Duodenal mucosa (tissue), 2 donors: Measurements from ENCODE around the gene DDX41.
A peak's percentile ranks its signal among the peaks of the same experiment; 100 is the strongest.

ENCODE experiments used
- H3K27ac ChIP-seq: one replicate; pipeline ENCODE4 v1.7.0; 2013; ENCODE audit warnings: low read depth, low read length
- H3K27me3 ChIP-seq, 2 donors: one replicate each; pipeline ENCODE4 v1.7.0; 2013; ENCODE audit warnings: low read length in 2 of 2, control low read depth in 1 of 2; ENCODE audit not compliant: insufficient read depth in 2 of 2, control insufficient read depth in 1 of 2
- H3K36me3 ChIP-seq, 2 donors: one replicate each; pipeline ENCODE4 v1.7.0; 2013; ENCODE audit warnings: low read length in 2 of 2, control low read depth in 1 of 2; ENCODE audit not compliant: insufficient read depth in 2 of 2, control insufficient read depth in 1 of 2
- H3K4me1 ChIP-seq, 2 donors: one replicate each; pipeline ENCODE4 v1.7.0; 2013; ENCODE audit warnings: low read length in 2 of 2, control low read depth in 1 of 2; ENCODE audit not compliant: insufficient read depth in 2 of 2, control insufficient read depth in 1 of 2
- H3K4me3 ChIP-seq, 2 donors: one replicate each; pipeline ENCODE4 v1.7.0; 2013; ENCODE audit warnings: low read length in 2 of 2, low read depth in 1 of 2
- H3K9ac ChIP-seq, 2 donors: one replicate each; pipeline ENCODE4 v1.7.0; 2013; ENCODE audit warnings: low read length in 2 of 2, low read depth in 1 of 2
- H3K9me3 ChIP-seq, 2 donors: one replicate each; pipeline ENCODE4 v1.7.0; 2013; ENCODE audit warnings: low read length in 2 of 2, control low read depth in 1 of 2; ENCODE audit not compliant: control insufficient read depth in 1 of 2

Gene DDX41

GRCh38 chr5:177475563-177476427, 41.0 kb downstream of the DDX41 start:
- H3K36me3 ChIP-seq = no peaks in the 10 kb centered on the region
- no peaks in the 10 kb centered on the region for H3K9me3 ChIP-seq
- H3K4me3 ChIP-seq = no peak overlapping the region
- H3K27me3 ChIP-seq = no peaks in the 10 kb centered on the region
- no peak overlapping the region for H3K27ac ChIP-seq
- H3K9ac ChIP-seq = no peak overlapping the region
- H3K4me1 ChIP-seq = peaks cover 30 to 31% of the 10 kb centered on the region in 2 donors

DNA sequence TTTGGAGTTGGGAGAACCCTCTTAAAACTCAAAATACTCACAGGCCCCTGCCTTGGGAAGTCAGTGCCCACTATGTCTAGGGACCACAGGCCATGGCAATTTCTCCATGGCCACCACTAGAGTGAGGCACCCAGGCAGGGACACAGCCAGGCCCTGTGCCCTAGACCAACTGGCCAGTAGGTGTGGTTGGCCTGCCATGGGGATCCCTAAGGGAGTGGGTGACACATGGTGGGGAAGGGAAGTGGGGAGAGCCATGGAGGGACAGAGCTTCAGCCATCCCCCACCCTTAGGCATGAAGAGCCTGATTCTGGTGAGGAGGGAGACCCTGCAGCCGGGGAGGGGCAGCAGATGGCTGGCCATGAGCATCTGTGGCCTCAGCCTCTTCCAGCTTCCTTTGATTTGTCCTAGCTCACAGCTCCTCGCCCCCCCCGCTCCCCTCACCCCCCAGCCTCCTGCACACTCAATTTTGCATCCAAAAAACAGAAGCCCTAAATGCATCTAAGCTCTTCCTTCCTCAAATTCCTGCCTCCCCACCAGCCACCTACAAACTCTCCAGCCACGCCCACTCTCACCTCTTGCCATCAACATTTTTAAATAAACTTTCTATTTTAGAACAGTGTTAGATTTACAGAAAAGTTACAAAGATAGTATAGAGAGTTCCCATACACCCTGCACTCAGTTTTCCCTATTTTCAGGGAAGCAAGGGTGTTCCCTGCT, 41.8 kb downstream of the DDX41 start:
- Histone ChIP-seq H3K9me3 (no peaks in the 10 kb centered on the region), H3K9ac (no peak overlapping the region), H3K36me3 (no peaks in the 10 kb centered on the region), H3K27me3 (no peaks in the 10 kb centered on the region), H3K27ac (no peak overlapping the region), H3K4me3 (no peak overlapping the region), H3K4me1 (peaks cover 29 to 30% of the 10 kb centered on the region in 2 donors)

- Histone ChIP-seq H3K9ac (no peak overlapping the region), H3K4me3 (no peak overlapping the region), H3K9me3 (no peaks in the 10 kb centered on the region), H3K27ac (no peak overlapping the region), H3K4me1 (peaks cover 20 to 21% of the 10 kb centered on the region in 2 donors), H3K36me3 (no peaks in the 10 kb centered on the region), H3K27me3 (no peaks in the 10 kb centered on the region)
Observed at GRCh38 chr5:177474002-177474476, 42.7 kb downstream of the DDX41 start.

GRCh38 chr5:177473443-177474001, 43.2 kb downstream of the DDX41 start, which contains the start of gene DBN1:
DBN1 (minus strand) TSS chr5:177473634; CDS start chr5:177473521, 113 bp downstream.
- H3K4me1 ChIP-seq = peaks cover 15 to 17% of the 10 kb centered on the region in 2 donors
- H3K36me3 ChIP-seq = no peaks in the 10 kb centered on the region
- no peaks in the 10 kb centered on the region for H3K9me3 ChIP-seq
- peak within 1 kb of the TSS; percentile 56 to 62 for H3K4me3 ChIP-seq
- no peak within 1 kb of the TSS for H3K27ac ChIP-seq
- H3K9ac ChIP-seq = peak within 1 kb of the TSS; percentile 32 to 38
- no peaks in the 10 kb centered on the region for H3K27me3 ChIP-seq

DNA sequence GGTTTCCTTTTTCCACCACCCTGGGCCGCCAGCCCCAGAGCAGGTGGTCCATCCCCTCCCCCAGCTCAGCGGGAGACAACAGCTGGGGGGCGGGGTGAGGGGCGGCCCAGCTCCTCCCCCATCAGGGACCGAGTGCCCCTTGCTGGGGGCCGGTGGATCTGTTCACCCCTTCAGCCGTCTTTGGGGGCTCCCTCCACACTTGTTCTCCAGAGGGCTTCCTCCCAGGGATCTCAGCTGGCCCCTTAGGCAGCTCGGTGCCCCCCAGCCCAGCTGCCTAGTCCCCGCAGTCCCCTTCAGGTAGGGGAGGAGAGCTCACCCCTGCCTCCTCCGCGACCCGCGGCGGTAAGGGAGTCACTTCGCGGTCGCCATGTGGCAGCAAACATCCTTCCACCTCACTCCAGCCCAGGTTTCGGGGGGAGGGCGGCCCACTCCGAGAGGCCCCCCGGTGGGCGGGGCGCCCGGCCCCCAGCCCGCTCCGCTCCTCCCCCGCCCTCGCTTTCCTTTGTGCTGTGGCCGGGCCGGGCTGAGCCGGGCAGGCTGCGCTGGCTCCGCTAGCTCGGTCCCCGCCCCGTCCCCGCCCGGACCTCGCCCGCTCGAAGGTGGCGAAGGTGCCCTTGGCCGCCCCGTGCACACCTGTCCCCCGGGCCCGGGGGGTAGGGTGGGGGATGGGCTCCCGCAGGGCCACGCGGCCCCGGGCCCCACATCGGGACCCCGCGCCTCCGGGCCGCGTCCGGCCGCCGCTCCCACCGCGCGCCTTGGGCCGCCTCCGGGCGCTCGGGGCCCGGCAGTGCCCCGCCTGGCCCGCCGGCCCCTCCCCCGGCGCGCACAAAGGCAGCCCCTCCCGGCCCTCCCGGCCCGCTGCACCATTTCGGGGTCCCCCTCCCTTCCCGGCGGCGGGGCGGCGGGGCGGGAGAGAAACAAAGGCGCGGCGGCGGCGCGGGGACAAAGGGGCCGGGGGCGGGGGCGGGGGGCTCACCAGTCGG, 44.0 kb downstream of the DDX41 start:
- Histone ChIP-seq H3K27me3 (no peaks in the 10 kb centered on the region), H3K9me3 (no peaks in the 10 kb centered on the region), H3K36me3 (no peaks in the 10 kb centered on the region), H3K9ac (peak overlapping the region; percentile 32 to 38), H3K4me3 (peak overlapping the region; percentile 56 to 62), H3K4me1 (peaks cover 15 to 17% of the 10 kb centered on the region in 2 donors), H3K27ac (no peak overlapping the region)

- H3K4me3 ChIP-seq = peak overlapping the region; percentile 56 to 62
- H3K9me3 ChIP-seq = no peaks in the 10 kb centered on the region
- no peaks in the 10 kb centered on the region for H3K36me3 ChIP-seq
- peak overlapping the region; percentile 32 to 38 for H3K9ac ChIP-seq
- no peaks in the 10 kb centered on the region for H3K27me3 ChIP-seq
- no peak overlapping the region for H3K27ac ChIP-seq
- peaks cover 15 to 17% of the 10 kb centered on the region in 2 donors for H3K4me1 ChIP-seq
Observed at GRCh38 chr5:177471610-177472356, 45.0 kb downstream of the DDX41 start.

GRCh38 chr5:177470759-177471536, 45.8 kb downstream of the DDX41 start:
- no peak overlapping the region for H3K9ac ChIP-seq
- H3K27ac ChIP-seq = no peak overlapping the region
- no peak overlapping the region for H3K4me3 ChIP-seq
- H3K9me3 ChIP-seq = no peaks in the 10 kb centered on the region
- H3K36me3 ChIP-seq = no peaks in the 10 kb centered on the region
- H3K4me1 ChIP-seq = peaks cover 15 to 17% of the 10 kb centered on the region in 2 donors
- H3K27me3 ChIP-seq = no peaks in the 10 kb centered on the region

- H3K4me1 ChIP-seq = peaks cover 15 to 17% of the 10 kb centered on the region in 2 donors
- H3K4me3 ChIP-seq = no peak overlapping the region
- H3K36me3 ChIP-seq = no peaks in the 10 kb centered on the region
- no peaks in the 10 kb centered on the region for H3K9me3 ChIP-seq
- no peaks in the 10 kb centered on the region for H3K27me3 ChIP-seq
- no peak overlapping the region for H3K27ac ChIP-seq
- no peak overlapping the region for H3K9ac ChIP-seq
Observed at GRCh38 chr5:177469750-177470525, 46.8 kb downstream of the DDX41 start.
